HCT116 (cell line): Measurements from ENCODE around the gene SDK1. TPM values are rescaled to one million over a fixed set of nuclear protein-coding genes. Genes with fewer than 3 reads are reported as not detected.

Source experiments
- ATAC-seq: fragments of 200-7000 bp; cut with Tn5 transposase; 2 replicates; pipeline ENCODE4 v1.9.1; 2020; ENCODE audit warnings: mild to moderate bottlenecking, moderate library complexity
- BruUV-seq: library from RNA; stranded (reverse); fragments of 400-500 nt; replicated peaks from 2 replicates; lab custom pipeline; 2021; lab: Mats Ljungman, UMichigan
- CTCF ChIA-PET: fragments of 300-600 bp; sonication (Branson Sonifier 250); formaldehyde crosslinking; loops from one replicate; lab custom pipeline; 2021; ENCODE audit warnings: antibody characterized with exemption; lab: Charles Lee
- POLR2A ChIA-PET: fragments of 300-600, 350-600 bp; sonication (Branson Sonifier 250); formaldehyde crosslinking; loops from one replicate; lab custom pipeline; 2021; ENCODE audit warnings: antibody characterized with exemption; lab: Charles Lee
- RAD21 ChIA-PET, 2 experiments: fragments of 300-600 bp; sonication (Branson Sonifier 250); formaldehyde crosslinking; loops; one replicate each; lab custom pipeline; 2023; ENCODE audit warnings: low total read pairs in 2 of 2; ENCODE audit not compliant: uncharacterized antibody in 2 of 2, unreplicated experiment in 2 of 2, low non-redundant PET in 1 of 2; lab: Charles Lee
- DNase-seq: peaks from one replicate; pipeline ENCODE4 v3.0.0-alpha.2; 2010; ENCODE audit warnings: low read depth, low spot score
- H2AFZ ChIP-seq: fragments of 200-600 bp; shearing (Covaris generic), sonication (generic); 2 replicates; pipeline ENCODE4 v1.6.1; 2017; ENCODE audit warnings: low read depth, mixed run types, mixed read lengths, antibody characterized with exemption, low read length; ENCODE audit not compliant: poor library complexity, severe bottlenecking
- H3K27ac ChIP-seq: 2 replicates; pipeline ENCODE4 v1.5.1; 2012; ENCODE audit warnings: low read depth, low read length
- H3K27me3 ChIP-seq: fragments of 200-600 bp; sonication (generic); 2 replicates; pipeline ENCODE4 v1.6.1; 2016; ENCODE audit warnings: mixed run types, low read length, mixed read lengths; ENCODE audit not compliant: insufficient read depth
- H3K36me3 ChIP-seq, 2 experiments: fragments of 200-500 bp in 1 of 2; fragments of 200-600 bp in 1 of 2; sonication (Bioruptor generic) in 1 of 2; sonication (generic) in 1 of 2; 2 replicates each; pipeline versions ENCODE4 v1.5.1 to v1.6.1; 2014 to 2016; ENCODE audit warnings: low read length in 2 of 2, inconsistent platforms in 1 of 2, mixed read lengths in 1 of 2, mixed run types in 1 of 2; ENCODE audit not compliant: insufficient read depth in 2 of 2, control insufficient read depth in 1 of 2
- H3K4me1 ChIP-seq, 2 experiments: fragments of 200-600 bp in 1 of 2; sonication (generic) in 1 of 2; 2 replicates each; pipeline versions ENCODE4 v1.5.1 to v1.6.1; 2012 to 2017; ENCODE audit warnings: low read length in 2 of 2, inconsistent platforms in 1 of 2, mild to moderate bottlenecking in 1 of 2, mixed read lengths in 1 of 2, mixed run types in 1 of 2, moderate library complexity in 1 of 2; ENCODE audit not compliant: insufficient read depth in 2 of 2, control insufficient read depth in 1 of 2
- H3K4me2 ChIP-seq: fragments of 200-600 bp; sonication (generic); 2 replicates; pipeline ENCODE4 v1.6.1; 2017; ENCODE audit warnings: mixed run types, low read length, mixed read lengths
- H3K4me3 ChIP-seq, 2 experiments: fragments of 200-600 bp in 1 of 2; sonication (generic) in 1 of 2; replicated peaks in 1 of 2; 2 replicates each; pipeline ENCODE4 v1.5.1; 2011 to 2016; ENCODE audit warnings: low read length in 2 of 2, control low read depth in 1 of 2, low read depth in 1 of 2, mild to moderate bottlenecking in 1 of 2, mixed read lengths in 1 of 2, mixed run types in 1 of 2
- H3K79me2 ChIP-seq: fragments of 200-600 bp; sonication (generic); 2 replicates; pipeline ENCODE4 v1.6.1; 2017; ENCODE audit warnings: mild to moderate bottlenecking, mixed run types, low read length, moderate library complexity, mixed read lengths; ENCODE audit not compliant: insufficient read depth
- H3K9ac ChIP-seq: fragments of 200-600 bp; sonication (generic); 2 replicates; pipeline ENCODE4 v1.6.1; 2016; ENCODE audit warnings: low read length, mixed read lengths
- H3K9me2 ChIP-seq: fragments of 200-600 bp; sonication (generic), shearing (Covaris generic); 2 replicates; pipeline ENCODE4 v1.6.1; 2017; ENCODE audit warnings: mixed run types, mild to moderate bottlenecking, moderate library complexity; ENCODE audit not compliant: insufficient read depth
- H3K9me3 ChIP-seq, 2 experiments: fragments of 200-500 bp in 1 of 2; fragments of 200-600 bp in 1 of 2; sonication (Bioruptor generic) in 1 of 2; sonication (generic) in 1 of 2; 2 replicates each; pipeline ENCODE4 v1.6.1; 2014 to 2017; ENCODE audit warnings: low read length in 2 of 2, mixed read lengths in 2 of 2, inconsistent platforms in 1 of 2, low read depth in 1 of 2, mild to moderate bottlenecking in 1 of 2, mixed run types in 1 of 2, moderate library complexity in 1 of 2; ENCODE audit not compliant: control insufficient read depth in 1 of 2, insufficient read depth in 1 of 2
- H4K20me1 ChIP-seq: fragments of 200-600 bp; sonication (generic), shearing (Covaris generic); 2 replicates; pipeline ENCODE4 v1.6.1; 2017; ENCODE audit warnings: mixed run types, mild to moderate bottlenecking, moderate library complexity; ENCODE audit not compliant: insufficient read depth
- EGR1 ChIP-seq: IDR thresholded peaks from 2 replicates; pipeline ENCODE4 v1.6.1; 2012; ENCODE audit warnings: low read depth
- EZH2 ChIP-seq: fragments of 200-600 bp; sonication (generic); IDR thresholded peaks from 2 replicates; pipeline ENCODE4 v1.6.1; 2017; ENCODE audit warnings: antibody characterized with exemption, mixed run types
- RAD21 ChIP-seq: IDR thresholded peaks from 2 replicates; pipeline ENCODE4 v1.6.1; 2012; ENCODE audit warnings: low read depth, mild to moderate bottlenecking
- TCF7L2 ChIP-seq: IDR thresholded peaks from 2 replicates; pipeline ENCODE4 v1.7.0; 2011; ENCODE audit warnings: borderline replicate concordance, inconsistent platforms; ENCODE audit not compliant: insufficient read depth, insufficient read length; ENCODE audit errors: extremely low read depth
- intact Hi-C: fragments of 100-400 bp; cut with micrococcal nuclease; formaldehyde crosslinking; loops from 2 replicates; pipeline ENCODE4 v1.10.0; 2022
- total RNA-seq: library from RNA; stranded (reverse); gene quantifications from one replicate; pipeline ENCODE4 v1.2.1, GENCODE V29; 2021; ENCODE audit not compliant: unreplicated experiment
- TF ChIP-seq, protein P1 (sequence below), 3 experiments: fragments of 200-600 bp in 1 of 3; sonication (generic) in 1 of 3; IDR thresholded peaks in 2 of 3; conservative IDR thresholded peaks in 1 of 3; 2 replicates each; pipeline ENCODE4 v1.5.1; 2012 to 2017; ENCODE audit warnings: low read depth in 2 of 3, low read length in 2 of 3, antibody characterized with exemption in 1 of 3, borderline replicate concordance in 1 of 3, control low read depth in 1 of 3, mild to moderate bottlenecking in 1 of 3, mixed read lengths in 1 of 3, mixed run types in 1 of 3, moderate library complexity in 1 of 3; ENCODE audit not compliant: insufficient read depth in 1 of 3
- TF ChIP-seq, protein P2 (sequence below): IDR thresholded peaks from 2 replicates; pipeline ENCODE4 v1.6.1; 2012
- TF ChIP-seq, protein P3 (sequence below): IDR thresholded peaks from 2 replicates; pipeline ENCODE4 v1.6.1; 2012; ENCODE audit warnings: low read depth

SDK1 gene
- total RNA-seq, 1 experiment from 2014 or later, result 0.05 TPM

DNA sequence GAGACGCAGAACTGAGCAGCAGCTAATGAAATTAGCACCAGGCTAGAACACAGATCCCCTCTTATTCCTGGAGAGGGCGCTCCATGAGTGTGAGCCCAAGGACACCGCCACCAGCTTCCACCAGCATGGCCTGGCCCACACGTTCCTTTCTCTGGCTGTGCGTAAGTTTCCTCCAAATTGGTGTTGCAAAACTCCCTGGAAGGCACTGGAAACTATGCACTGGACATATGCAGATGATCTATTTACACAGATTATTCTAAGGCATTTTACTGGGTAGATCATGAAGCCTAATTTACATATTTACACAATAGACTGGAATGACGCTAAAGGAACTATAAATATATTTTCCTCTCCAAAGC lies 925.5 kb downstream of the SDK1 start:
- POLR2A ChIA-PET, result no interaction called here
- no peak overlapping the region for H3K27ac ChIP-seq
- H3K36me3 ChIP-seq, result no peaks in the 10 kb centered on the region
- no peaks in the 10 kb centered on the region for H4K20me1 ChIP-seq
- RAD21 ChIA-PET, result no interaction called here
- H3K4me2 ChIP-seq, result no peak overlapping the region
- ATAC-seq (peak; percentile 71), DNase-seq (peak; percentile 4)
- no peaks in the 10 kb centered on the region for H3K9me2 ChIP-seq
- H2AFZ ChIP-seq, result no peak overlapping the region
- no peaks in the 10 kb centered on the region for H3K79me2 ChIP-seq
- H3K27me3 ChIP-seq, result peaks cover 6% of the 10 kb centered on the region; the same call in 1 of the 2 replicates
- H3K4me1 ChIP-seq, result no peaks in the 10 kb centered on the region
- CTCF ChIA-PET, result interaction anchor here (0.7 to 1.3 kb wide), 5 partner anchors 231 to 406 kb away, joined by 3 to 5 read pairs (median 3); no protein-coding TSS in a partner anchor
- intact Hi-C loops, result loop anchor here (10.0 kb wide), 1 partner anchor 248 kb away; no protein-coding TSS in a partner anchor
- H3K4me3 ChIP-seq, result no peak overlapping the region
- BruUV-seq, result no TSS peak
- TF ChIP-seq RAD21, result peak; percentile 50
- TF ChIP-seq, protein P1, sequence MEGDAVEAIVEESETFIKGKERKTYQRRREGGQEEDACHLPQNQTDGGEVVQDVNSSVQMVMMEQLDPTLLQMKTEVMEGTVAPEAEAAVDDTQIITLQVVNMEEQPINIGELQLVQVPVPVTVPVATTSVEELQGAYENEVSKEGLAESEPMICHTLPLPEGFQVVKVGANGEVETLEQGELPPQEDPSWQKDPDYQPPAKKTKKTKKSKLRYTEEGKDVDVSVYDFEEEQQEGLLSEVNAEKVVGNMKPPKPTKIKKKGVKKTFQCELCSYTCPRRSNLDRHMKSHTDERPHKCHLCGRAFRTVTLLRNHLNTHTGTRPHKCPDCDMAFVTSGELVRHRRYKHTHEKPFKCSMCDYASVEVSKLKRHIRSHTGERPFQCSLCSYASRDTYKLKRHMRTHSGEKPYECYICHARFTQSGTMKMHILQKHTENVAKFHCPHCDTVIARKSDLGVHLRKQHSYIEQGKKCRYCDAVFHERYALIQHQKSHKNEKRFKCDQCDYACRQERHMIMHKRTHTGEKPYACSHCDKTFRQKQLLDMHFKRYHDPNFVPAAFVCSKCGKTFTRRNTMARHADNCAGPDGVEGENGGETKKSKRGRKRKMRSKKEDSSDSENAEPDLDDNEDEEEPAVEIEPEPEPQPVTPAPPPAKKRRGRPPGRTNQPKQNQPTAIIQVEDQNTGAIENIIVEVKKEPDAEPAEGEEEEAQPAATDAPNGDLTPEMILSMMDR (IDR thresholded peaks at IDR 0.05 in 2 of 3, conservative IDR thresholded peaks at IDR 0.05 in 1 of 3; ENCODE audit: borderline replicate concordance in 1 of 3, insufficient read depth in 1 of 3, low read depth in 2 of 3, low read length in 2 of 3), result peak; percentile 8 to 48 (median 45); a peak in 4 of 6 replicates
- TF ChIP-seq, protein P2, sequence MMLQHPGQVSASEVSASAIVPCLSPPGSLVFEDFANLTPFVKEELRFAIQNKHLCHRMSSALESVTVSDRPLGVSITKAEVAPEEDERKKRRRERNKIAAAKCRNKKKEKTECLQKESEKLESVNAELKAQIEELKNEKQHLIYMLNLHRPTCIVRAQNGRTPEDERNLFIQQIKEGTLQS, result no peak
- no peak overlapping the region for H3K9ac ChIP-seq
- no peaks in the 10 kb centered on the region for H3K9me3 ChIP-seq

DNA sequence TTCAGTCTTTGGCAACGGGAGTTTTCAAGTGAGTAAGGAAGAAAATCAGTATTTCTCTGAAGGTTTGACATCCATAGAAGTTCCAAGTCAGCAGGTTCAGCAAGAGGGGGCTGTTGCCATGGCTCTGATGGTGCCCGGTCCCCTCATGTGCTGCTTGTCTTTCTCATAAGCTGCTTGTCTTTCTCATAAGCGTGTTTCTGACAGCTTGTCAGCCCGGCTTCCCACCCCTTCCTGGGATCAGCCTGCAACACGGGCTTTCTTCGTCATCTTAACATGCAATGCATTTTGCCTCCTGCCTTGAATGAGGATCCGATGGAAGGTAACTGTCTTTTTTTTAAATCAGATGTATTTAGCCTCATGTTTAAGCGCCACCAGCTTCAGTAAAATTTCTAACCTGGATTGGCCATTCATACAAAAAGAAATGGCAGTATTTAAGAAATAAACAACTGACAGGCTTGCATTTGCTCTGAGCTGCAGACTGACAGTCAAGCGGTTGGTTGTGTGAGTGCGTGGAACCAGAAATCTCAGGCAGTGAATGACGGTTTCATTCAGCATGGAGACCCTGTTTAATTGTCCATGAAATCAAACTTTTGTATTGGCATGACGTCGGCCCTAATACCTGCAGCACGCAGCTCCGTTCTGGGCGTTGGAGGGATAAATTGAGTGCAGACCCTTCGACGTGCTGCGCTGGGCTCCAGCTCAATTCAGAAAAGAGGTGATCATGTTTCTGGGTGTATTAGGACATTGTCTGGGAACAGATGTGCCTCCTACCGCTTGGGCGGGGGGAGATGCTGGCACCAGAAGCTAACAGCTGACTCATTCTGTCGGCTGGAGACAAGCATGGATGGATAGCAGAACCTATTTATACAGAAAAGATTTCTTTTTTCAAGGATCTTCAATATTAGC lies 926.3 kb downstream of the SDK1 start:
- ATAC-seq, result no peak
- ChIA-PET RAD21 (no interaction called here), CTCF (interaction anchor here (1.0 to 1.3 kb wide), 2 partner anchors 252 to 404 kb away, joined by 3 to 5 read pairs; no protein-coding TSS in a partner anchor), POLR2A (no interaction called here)
- Histone ChIP-seq H3K27me3 (peaks cover 6% of the 10 kb centered on the region; the same call in 1 of the 2 replicates), H3K4me2 (no peak overlapping the region), H4K20me1 (no peaks in the 10 kb centered on the region), H3K27ac (no peak overlapping the region), H3K9me2 (no peaks in the 10 kb centered on the region), H3K4me3 (no peak overlapping the region), H3K9me3 (no peaks in the 10 kb centered on the region), H3K4me1 (no peaks in the 10 kb centered on the region), H2AFZ (no peak overlapping the region), H3K79me2 (no peaks in the 10 kb centered on the region), H3K36me3 (no peaks in the 10 kb centered on the region), H3K9ac (no peak overlapping the region)
- no peak for DNase-seq
- BruUV-seq, result no TSS peak
- intact Hi-C loops, result loop anchor here (10.0 kb wide), 1 partner anchor 247 kb away; no protein-coding TSS in a partner anchor
- TF ChIP-seq, protein P3, sequence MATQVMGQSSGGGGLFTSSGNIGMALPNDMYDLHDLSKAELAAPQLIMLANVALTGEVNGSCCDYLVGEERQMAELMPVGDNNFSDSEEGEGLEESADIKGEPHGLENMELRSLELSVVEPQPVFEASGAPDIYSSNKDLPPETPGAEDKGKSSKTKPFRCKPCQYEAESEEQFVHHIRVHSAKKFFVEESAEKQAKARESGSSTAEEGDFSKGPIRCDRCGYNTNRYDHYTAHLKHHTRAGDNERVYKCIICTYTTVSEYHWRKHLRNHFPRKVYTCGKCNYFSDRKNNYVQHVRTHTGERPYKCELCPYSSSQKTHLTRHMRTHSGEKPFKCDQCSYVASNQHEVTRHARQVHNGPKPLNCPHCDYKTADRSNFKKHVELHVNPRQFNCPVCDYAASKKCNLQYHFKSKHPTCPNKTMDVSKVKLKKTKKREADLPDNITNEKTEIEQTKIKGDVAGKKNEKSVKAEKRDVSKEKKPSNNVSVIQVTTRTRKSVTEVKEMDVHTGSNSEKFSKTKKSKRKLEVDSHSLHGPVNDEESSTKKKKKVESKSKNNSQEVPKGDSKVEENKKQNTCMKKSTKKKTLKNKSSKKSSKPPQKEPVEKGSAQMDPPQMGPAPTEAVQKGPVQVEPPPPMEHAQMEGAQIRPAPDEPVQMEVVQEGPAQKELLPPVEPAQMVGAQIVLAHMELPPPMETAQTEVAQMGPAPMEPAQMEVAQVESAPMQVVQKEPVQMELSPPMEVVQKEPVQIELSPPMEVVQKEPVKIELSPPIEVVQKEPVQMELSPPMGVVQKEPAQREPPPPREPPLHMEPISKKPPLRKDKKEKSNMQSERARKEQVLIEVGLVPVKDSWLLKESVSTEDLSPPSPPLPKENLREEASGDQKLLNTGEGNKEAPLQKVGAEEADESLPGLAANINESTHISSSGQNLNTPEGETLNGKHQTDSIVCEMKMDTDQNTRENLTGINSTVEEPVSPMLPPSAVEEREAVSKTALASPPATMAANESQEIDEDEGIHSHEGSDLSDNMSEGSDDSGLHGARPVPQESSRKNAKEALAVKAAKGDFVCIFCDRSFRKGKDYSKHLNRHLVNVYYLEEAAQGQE, result no peak
- no peak for TF ChIP-seq EZH2
- TF ChIP-seq, protein P1 (IDR thresholded peaks at IDR 0.05 in 2 of 3, conservative IDR thresholded peaks at IDR 0.05 in 1 of 3; ENCODE audit: borderline replicate concordance in 1 of 3, insufficient read depth in 1 of 3, low read depth in 2 of 3, low read length in 2 of 3), result no peak
- no peak for TF ChIP-seq EGR1
- TF ChIP-seq TCF7L2, result no peak
